ENCODE results near the gene MAP4K1. TPM values are rescaled to one million over a fixed set of nuclear protein-coding genes. Genes with fewer than 3 reads are reported as not detected.

Gene MAP4K1
- total and polyA plus RNA-seq, 2 of the 13 experiments (the other 11 are each of a cell fraction or from before 2014, with no cell fraction given): 0.24 to 0.89 TPM

- TF ChIP-seq KDM6A (CRISPR knock-in tag; IDR thresholded peaks at IDR 0.05; ENCODE audit: low read depth) (no peak), ZNF780A (CRISPR knock-in tag; IDR thresholded peaks at IDR 0.05) (no peak), MTF2 (CRISPR knock-in tag; IDR thresholded peaks at IDR 0.05; ENCODE audit: borderline replicate concordance) (no peak), CTCF (CRISPR knock-in tag; IDR thresholded peaks at IDR 0.05) (no peak)
Measured at GRCh38 chr19:38561053-38561606, 56.6 kb downstream of the MAP4K1 start (continued).

GRCh38 chr19:38559428-38560401, 58.0 kb downstream of the MAP4K1 start:
- H3K36me3 ChIP-seq (replicated peaks in 1 of 2; ENCODE audit: control insufficient read depth in 1 of 2, insufficient read depth in 2 of 2, low read length in 2 of 2): no peaks in the 10 kb centered on the region
- no peak for DNase-seq (ENCODE audit: low spot score)
- no peak overlapping the region for H3K9ac ChIP-seq (ENCODE audit: insufficient read depth, low read depth, low read length)
- ATAC-seq: no peak
- H3K27me3 ChIP-seq (ENCODE audit: control insufficient read depth in 1 of 2, insufficient read depth in 2 of 2, low read length in 2 of 2): peaks cover 0 to 4% of the 10 kb centered on the region in 2 experiments; a peak in 2 of 5 replicates
- H3K9me3 ChIP-seq (ENCODE audit: low read length): no peaks in the 10 kb centered on the region
- H2AFZ ChIP-seq (ENCODE audit: low read length): no peak overlapping the region
- H3K4me3 ChIP-seq (replicated peaks in 1 of 3; ENCODE audit: insufficient read depth in 1 of 3, low read depth in 2 of 3, low read length in 3 of 3): no peak overlapping the region
- H3K27ac ChIP-seq (ENCODE audit: extremely low read length, insufficient read depth, low read length): no peak overlapping the region
- H4K20me1 ChIP-seq (ENCODE audit: insufficient read depth, low read length): no peaks in the 10 kb centered on the region
- no peak for FAIRE-seq
- no peak for TF ChIP-seq HOXA7 (CRISPR knock-in tag; IDR thresholded peaks at IDR 0.05)
- no peak for TF ChIP-seq NFRKB (IDR thresholded peaks at IDR 0.05)
- no peak for TF ChIP-seq ZBTB34 (CRISPR knock-in tag; IDR thresholded peaks at IDR 0.05)
- no peak for TF ChIP-seq EEA1 (CRISPR knock-in tag; IDR thresholded peaks at IDR 0.05; ENCODE audit: borderline replicate concordance)
- no peak for TF ChIP-seq YEATS4 (CRISPR knock-in tag; IDR thresholded peaks at IDR 0.05; ENCODE audit: borderline replicate concordance)
- no peak for TF ChIP-seq IRF9 (CRISPR knock-in tag; IDR thresholded peaks at IDR 0.05; ENCODE audit: borderline replicate concordance)
- TF ChIP-seq TRIM24 (CRISPR knock-in tag; IDR thresholded peaks at IDR 0.05): no peak
- no peak for TF ChIP-seq ZNF891 (CRISPR knock-in tag; IDR thresholded peaks at IDR 0.05)
- TF ChIP-seq ATAD3A (CRISPR knock-in tag; IDR thresholded peaks at IDR 0.05): no peak
- TF ChIP-seq POLR2G (IDR thresholded peaks at IDR 0.05; ENCODE audit: low read depth, low read length): no peak
- no TSS peak for BruUV-seq (replicated peaks)
- no peaks in the 10 kb centered on the region for H3K79me2 ChIP-seq (ENCODE audit: insufficient read depth, low read length)
- no peaks in the 10 kb centered on the region for H3K4me1 ChIP-seq (ENCODE audit: insufficient read depth, low read length)
- POLR2A ChIA-PET: interaction anchor here (0.7 kb wide), 1 partner anchor 163 kb away, joined by 5 read pairs; no protein-coding TSS in a partner anchor
- H3K4me2 ChIP-seq (ENCODE audit: low read depth, low read length): no peak overlapping the region
- WGBS (ENCODE audit: low lambda C conversion rate): 19% methylated on average over 13 of the region's 13 CpGs
- in situ Hi-C loops (cut with HindIII; ENCODE audit: extremely low pct_ligation_motif_present, low pct_unique_long_range_greater_than_20kb) (no loop called here), intact Hi-C loops (cut with micrococcal nuclease; ENCODE audit: unreplicated experiment) (no loop called here)
- CTCF ChIA-PET (ENCODE audit: low intra/inter-chr PET ratio, low total read pairs): no interaction called here

Data from HepG2 (cell line).